ENCODE measurements around the gene TP73.

Gene TP73

DNA sequence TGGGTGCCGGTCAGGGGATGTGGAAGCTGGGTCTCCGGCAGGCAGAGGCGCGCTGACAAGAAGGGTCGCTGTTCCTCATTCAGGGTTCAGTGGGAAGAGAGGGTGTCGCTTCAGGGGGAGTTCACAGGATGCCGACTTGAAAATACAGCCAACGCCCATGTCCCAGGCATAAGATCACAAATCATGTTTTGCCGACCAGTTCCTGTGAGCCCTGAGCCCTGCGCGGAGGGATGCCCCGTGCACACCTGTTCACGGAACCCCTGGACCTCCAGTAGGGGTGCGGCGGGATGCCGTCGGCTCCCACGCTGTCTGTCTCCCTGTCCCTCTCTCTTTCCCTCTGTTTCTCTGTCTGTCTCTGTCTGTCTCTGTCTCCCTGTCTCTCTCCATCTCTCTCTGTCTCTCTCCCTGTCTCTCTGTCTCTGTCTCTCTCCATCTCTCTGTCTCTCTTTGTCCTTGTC lies 26.8 kb downstream of the TP73 start:
- H3K36me3 ChIP-seq (ENCODE audit: control insufficient read depth, insufficient read depth, low read length), result peaks cover 7% of the 10 kb centered on the region
- H3K27me3 ChIP-seq (replicated peaks; ENCODE audit: control insufficient read depth, insufficient read depth, low read length), result no peaks in the 10 kb centered on the region
- no peak for DNase-seq (ENCODE audit: extremely low read depth, insufficient read length)
- TF ChIP-seq, protein P1, sequence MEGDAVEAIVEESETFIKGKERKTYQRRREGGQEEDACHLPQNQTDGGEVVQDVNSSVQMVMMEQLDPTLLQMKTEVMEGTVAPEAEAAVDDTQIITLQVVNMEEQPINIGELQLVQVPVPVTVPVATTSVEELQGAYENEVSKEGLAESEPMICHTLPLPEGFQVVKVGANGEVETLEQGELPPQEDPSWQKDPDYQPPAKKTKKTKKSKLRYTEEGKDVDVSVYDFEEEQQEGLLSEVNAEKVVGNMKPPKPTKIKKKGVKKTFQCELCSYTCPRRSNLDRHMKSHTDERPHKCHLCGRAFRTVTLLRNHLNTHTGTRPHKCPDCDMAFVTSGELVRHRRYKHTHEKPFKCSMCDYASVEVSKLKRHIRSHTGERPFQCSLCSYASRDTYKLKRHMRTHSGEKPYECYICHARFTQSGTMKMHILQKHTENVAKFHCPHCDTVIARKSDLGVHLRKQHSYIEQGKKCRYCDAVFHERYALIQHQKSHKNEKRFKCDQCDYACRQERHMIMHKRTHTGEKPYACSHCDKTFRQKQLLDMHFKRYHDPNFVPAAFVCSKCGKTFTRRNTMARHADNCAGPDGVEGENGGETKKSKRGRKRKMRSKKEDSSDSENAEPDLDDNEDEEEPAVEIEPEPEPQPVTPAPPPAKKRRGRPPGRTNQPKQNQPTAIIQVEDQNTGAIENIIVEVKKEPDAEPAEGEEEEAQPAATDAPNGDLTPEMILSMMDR (IDR thresholded peaks at IDR 0.05; ENCODE audit: insufficient read depth, low read length, poor library complexity, severe bottlenecking), result no peak
- H3K4me3 ChIP-seq (replicated peaks; ENCODE audit: low read depth, low read length), result no peak overlapping the region

DNA sequence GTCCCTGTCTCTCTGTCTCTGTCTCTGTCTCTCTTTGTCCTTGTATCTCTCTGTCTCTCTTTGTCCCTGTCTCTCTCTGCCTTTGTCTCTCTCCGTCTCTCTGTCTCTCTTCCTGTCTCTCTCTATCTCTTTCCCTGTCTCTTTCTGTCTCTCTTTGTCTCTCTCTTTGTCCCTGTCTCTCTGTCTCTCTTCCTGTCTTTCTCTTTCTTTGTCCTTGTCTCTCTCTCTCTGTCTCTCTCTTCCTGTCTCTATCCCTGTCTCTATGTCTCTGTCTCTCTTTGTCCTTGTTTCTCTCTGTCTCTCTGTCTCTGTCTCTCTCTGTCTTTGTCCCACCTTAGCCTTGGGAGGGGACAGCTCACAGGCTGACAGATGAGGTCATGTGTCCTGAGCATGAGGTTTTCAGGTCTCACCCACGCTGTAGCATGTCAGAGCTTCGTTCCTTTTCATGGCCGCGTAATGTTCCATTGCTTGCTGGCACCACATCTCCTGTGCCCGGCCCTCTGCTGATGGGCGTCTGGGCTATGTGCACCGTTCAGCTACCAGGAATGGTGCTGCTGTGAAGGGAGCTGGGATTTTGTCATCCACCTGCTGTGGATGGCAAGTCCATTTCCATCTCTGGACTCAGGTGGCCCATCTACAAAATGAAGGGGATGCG lies 27.6 kb downstream of the TP73 start:
- TF ChIP-seq, protein P1 (IDR thresholded peaks at IDR 0.05; ENCODE audit: insufficient read depth, low read length, poor library complexity, severe bottlenecking), result no peak
- no peaks in the 10 kb centered on the region for H3K27me3 ChIP-seq (replicated peaks; ENCODE audit: control insufficient read depth, insufficient read depth, low read length)
- H3K36me3 ChIP-seq (ENCODE audit: control insufficient read depth, insufficient read depth, low read length), result peaks cover 7% of the 10 kb centered on the region
- no peak for DNase-seq (ENCODE audit: extremely low read depth, insufficient read length)
- H3K4me3 ChIP-seq (replicated peaks; ENCODE audit: low read depth, low read length), result no peak overlapping the region

DNA sequence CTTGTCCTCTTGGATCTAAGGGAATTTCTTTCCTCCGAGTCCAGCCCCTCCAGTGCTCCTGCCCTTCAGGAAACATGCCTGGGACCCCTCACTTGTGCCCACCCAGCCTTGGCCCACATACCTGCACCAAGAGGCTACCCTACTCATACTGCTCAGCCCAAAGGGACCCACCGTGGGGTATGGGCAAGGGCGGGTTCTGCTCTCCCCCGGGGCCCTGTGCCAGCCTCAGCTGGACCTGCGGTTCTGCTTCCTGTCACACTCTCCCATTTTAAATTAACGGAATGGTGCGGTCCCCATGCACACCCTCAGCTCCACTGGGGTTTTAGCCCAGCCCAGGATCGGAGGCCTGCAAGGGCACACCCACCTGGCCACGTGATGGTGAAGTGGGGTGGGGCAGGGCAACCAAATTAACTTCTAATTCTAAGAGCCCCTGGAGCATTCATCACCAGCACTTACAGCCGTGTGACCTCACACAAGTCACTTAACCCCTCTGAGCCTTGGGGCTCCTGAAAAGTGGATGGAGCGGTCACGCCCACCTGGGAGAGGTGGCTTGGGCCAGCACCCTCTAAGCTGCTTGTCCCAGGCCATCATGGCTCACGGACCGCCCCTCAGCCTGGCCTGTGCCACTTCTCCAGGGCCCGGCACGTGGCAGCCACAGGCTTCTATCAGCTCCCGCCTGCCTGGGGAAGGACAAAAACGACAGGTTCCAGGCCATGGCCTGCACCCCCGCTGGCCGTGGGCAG lies 28.3 kb downstream of the TP73 start:
- no peak for DNase-seq (ENCODE audit: extremely low read depth, insufficient read length)
- TF ChIP-seq, protein P1 (IDR thresholded peaks at IDR 0.05; ENCODE audit: insufficient read depth, low read length, poor library complexity, severe bottlenecking), result no peak

DNA sequence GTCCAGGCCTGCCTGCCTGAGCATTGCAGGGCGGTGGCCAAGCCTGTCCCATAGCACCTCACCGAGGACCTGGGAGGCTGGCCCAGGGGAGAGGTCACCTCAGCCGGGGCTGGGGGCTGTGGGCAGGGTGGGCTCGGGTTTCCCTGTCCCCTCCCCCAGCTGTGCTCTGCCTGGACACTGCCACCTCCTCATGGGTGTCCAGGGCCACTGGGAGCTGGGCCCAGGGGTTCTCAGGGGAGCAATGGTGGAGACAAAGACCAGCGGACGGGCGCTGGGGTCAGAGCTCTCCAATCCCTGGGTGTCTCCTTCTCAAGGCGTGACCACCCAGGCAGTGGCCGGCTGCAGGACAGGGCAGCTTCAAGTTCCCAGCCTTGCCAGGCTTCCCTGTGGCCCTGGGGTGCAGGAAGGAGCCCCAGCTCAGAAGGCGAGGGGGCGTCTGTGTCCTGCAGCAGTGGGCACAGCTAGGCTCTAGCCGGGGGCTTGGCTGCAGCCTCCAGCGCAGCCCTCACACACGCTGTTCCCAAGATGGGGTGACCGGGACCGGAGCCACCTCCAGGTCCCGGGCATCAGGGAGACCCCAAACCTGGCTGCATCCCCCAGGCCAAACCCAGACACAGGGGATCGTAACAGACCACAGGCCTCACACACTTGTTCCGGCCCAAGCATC lies 29.0 kb downstream of the TP73 start:
- Histone ChIP-seq H3K36me3 (ENCODE audit: control insufficient read depth, insufficient read depth, low read length) (peaks cover 8% of the 10 kb centered on the region), H3K4me3 (replicated peaks; ENCODE audit: low read depth, low read length) (no peak overlapping the region), H3K27me3 (replicated peaks; ENCODE audit: control insufficient read depth, insufficient read depth, low read length) (no peaks in the 10 kb centered on the region)
- TF ChIP-seq, protein P1 (IDR thresholded peaks at IDR 0.05; ENCODE audit: insufficient read depth, low read length, poor library complexity, severe bottlenecking), result no peak
- DNase-seq (ENCODE audit: extremely low read depth, insufficient read length), result no peak

More for the DNA sequence above, 28.3 kb downstream of the TP73 start:
- Histone ChIP-seq H3K27me3 (replicated peaks; ENCODE audit: control insufficient read depth, insufficient read depth, low read length) (no peaks in the 10 kb centered on the region), H3K4me3 (replicated peaks; ENCODE audit: low read depth, low read length) (no peak overlapping the region), H3K36me3 (ENCODE audit: control insufficient read depth, insufficient read depth, low read length) (peaks cover 8% of the 10 kb centered on the region)

DNA sequence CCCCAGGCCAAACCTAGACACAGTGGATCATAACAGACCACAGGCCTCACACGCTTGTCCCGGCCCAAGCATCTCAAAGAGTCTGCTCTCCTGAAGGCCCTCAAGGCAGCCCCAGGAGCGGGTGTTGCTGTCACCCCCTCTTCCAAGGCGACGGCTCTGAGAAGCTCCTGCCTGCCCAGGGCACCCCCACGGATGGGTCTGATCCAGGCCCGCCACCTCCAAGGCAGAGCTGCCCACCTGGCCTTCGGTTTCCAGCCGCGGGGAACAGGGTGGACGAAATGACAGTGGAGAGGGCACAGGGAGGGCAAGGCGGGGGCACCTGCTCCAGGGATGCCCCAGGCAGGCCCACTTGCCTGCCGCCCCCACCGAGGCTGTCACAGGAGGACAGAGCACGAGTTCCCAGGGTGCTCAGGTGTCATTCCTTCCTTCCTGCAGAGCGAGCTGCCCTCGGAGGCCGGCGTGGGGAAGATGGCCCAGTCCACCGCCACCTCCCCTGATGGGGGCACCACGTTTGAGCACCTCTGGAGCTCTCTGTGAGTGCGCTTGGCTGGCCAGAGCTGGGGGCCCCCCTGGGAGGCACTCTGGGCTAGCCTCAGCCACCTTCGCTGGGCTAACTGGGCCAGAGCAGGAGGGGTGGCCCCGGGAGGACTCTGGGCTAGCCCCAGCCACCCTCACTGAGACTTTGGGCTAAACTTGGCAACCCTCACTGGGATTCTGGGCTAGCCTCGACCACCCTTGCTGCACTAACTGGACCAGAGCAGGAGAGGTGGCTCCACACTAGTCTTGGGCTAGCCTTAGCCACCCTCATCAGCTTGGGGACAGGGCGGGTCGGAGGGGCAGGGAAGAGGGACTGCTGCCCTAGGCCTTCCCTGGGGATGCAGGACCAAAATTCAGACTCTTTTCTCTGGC lies 29.8 kb downstream of the TP73 start:
- TF ChIP-seq, protein P1 (IDR thresholded peaks at IDR 0.05; ENCODE audit: insufficient read depth, low read length, poor library complexity, severe bottlenecking), result no peak
- H3K4me3 ChIP-seq (replicated peaks; ENCODE audit: low read depth, low read length), result no peak overlapping the region
- peaks cover 8% of the 10 kb centered on the region for H3K36me3 ChIP-seq (ENCODE audit: control insufficient read depth, insufficient read depth, low read length)
- H3K27me3 ChIP-seq (replicated peaks; ENCODE audit: control insufficient read depth, insufficient read depth, low read length), result no peaks in the 10 kb centered on the region
- DNase-seq (ENCODE audit: extremely low read depth, insufficient read length), result no peak
